HG03354 (cell line): Measurements from ENCODE around the gene POMT1.
"Not testable (repeated sequence)": the region's sequence is repeated elsewhere in the genome, so short reads cannot be mapped to it uniquely, and the experiment has no call there.

Experiments
- ATAC-seq: cut with Tn5 transposase; IDR thresholded peaks from one replicate; pipeline ENCODE4 v1.9.1; 2021; ENCODE audit warnings: mild to moderate bottlenecking; ENCODE audit not compliant: unreplicated experiment, poor library complexity, severe bottlenecking

The POMT1 gene

GRCh38 chr9:131545003-131545785 is 42.5 kb downstream of the POMT1 start, which contains the start of gene PRRT1B:
Gene PRRT1B (plus strand): TSS chr9:131545523. CDS start chr9:131545616, 93 bp downstream.
- no peak for ATAC-seq

- ATAC-seq = no peak
Observed at GRCh38 chr9:131545786-131546335, 43.1 kb downstream of the POMT1 start.

DNA sequence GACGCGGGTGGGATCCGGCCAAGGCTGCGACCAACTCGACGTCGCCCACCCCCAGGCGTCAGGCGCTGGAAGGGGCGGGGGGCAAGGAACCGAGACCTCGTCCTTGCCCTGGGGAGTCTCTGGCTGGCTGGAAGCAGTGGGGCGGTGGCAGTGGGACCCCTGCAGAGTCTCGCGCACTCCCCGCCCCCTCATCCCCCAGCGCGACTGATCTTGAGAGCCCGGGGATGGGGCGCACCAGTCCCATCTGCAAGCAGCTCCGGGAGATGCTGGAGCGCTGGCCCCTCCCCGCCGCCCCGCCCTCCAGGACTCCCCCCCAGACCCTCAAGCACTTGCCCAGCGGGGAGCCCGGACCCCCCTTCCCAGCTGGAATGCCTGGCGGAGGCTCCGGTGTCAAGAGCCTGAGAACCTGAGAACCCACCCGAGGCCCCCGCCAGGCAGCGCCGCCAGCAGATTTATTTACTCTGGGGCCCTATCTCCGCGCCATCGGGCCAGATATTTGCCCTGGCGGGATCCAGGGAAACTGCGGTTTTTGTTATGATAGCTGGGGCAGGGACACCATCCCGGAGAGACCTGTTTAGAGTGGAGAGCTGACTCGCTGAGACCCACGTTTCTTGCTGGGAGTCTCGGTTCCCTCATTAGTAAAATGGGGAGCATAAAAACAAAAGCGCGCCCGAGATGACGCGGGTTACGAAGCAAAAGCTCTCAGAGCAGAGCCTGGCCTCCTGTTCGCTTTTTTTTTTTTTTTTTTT is 43.8 kb downstream of the POMT1 start:
- no peak for ATAC-seq

GRCh38 chr9:131549186-131549585 is 46.5 kb downstream of the POMT1 start:
- ATAC-seq = not testable (repeated sequence)

- not testable (repeated sequence) for ATAC-seq
Observed at GRCh38 chr9:131550465-131550864, 47.7 kb downstream of the POMT1 start.

DNA sequence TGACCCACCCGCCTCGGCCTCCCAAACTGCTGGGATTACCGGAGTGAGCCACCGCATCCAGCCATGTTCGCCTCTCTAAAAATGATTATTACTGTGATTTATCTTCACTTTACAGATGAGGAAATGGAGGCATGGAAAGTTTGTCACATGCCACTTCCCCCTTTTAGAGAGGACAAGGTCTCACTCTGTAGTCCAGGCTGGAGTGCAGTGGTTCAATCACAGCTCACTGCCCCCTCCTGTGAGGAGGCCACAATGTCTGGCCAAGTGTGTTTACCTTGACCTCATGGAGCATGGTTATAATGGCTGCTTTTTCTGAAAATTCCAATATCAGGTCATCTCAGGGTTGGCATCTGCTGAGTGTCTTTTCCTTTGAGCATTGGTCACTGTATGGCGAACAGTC is 49.3 kb downstream of the POMT1 start:
- ATAC-seq = no peak

GRCh38 chr9:131554087-131554842 is 51.5 kb downstream of the POMT1 start:
- no peak for ATAC-seq

GRCh38 chr9:131554843-131555351 is 52.2 kb downstream of the POMT1 start:
- ATAC-seq = no peak

DNA sequence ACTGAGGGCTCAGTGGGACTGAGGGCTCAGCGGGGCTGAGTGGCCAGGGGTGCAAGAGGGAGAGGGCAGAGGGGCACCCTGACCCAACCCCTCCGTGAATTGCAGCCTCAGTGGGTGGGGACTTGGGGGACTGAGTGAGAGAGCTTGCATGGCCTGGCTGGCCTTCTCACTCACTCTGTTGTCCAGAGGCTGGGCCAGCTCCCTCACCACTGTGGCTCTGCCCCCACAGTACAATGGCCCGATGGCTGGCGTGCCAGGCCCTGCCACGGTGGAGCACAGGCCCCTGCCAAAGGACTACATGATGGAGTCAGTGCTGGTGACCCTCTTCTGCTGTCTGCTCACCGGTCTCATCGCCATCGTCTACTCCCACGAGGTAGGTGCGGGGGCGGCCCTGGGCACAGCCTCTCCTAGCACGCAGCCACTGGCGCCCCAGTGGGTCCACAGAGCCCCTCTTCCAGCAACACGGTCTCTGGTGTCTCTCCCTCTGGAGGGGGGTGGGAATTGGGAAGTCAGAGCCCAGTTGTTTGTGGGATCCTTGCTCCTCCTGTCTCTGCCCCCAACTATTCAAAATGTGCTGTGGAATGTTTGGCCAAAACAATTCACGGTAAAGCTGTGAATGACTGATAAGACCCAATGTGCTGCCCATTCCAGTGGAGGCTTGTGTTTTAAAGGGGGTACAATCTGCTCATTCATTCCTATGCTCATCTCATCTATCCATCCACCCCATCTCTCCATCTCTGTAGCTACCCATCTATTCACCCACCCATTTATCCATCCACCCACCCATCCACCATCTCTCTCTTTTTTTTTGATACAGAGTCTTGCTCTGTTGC is 53.3 kb downstream of the POMT1 start:
- no peak for ATAC-seq

DNA sequence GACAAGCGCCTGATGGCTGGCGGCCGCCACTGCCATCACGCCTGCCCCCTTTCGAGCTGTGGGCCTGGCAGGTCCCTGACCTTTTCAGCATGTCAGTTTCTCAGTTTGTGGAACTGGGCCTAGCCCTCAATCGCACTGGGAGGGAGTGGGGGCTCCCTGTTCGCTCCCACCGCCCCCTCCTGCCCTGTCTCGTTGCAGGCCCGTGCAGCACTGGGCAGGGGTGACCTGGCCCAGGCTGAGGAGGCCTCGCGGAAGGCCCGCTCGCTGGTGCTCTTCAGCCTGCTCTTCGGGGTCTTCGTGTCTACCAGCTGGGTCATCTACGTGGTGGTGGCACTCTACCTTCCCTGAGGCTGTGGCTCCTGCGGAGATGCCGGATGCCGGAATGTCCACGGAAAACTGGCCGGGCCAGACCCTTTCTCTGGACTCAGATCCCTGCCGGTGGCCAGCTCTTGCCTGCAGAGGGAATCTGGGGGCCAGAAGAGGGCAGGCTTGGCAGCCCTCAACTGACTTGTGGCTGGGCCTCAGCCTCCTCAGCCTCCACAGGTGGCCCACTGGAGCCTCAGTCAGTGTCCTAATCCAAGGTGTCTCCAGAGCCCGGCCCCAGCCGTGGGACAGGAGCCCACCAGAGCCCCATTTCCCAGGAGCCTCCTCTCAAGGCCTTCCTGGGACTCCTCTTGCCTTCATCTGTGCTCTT is 55.3 kb downstream of the POMT1 start:
- ATAC-seq = no peak

GRCh38 chr9:131559421-131560000 is 56.8 kb downstream of the POMT1 start:
- ATAC-seq = no peak

GRCh38 chr9:131562032-131562959 is 59.6 kb downstream of the POMT1 start:
- ATAC-seq = no peak

GRCh38 chr9:131565369-131565768 is 62.7 kb downstream of the POMT1 start:
- ATAC-seq = no peak

GRCh38 chr9:131566158-131566557 is 63.4 kb downstream of the POMT1 start:
- ATAC-seq = no peak

DNA sequence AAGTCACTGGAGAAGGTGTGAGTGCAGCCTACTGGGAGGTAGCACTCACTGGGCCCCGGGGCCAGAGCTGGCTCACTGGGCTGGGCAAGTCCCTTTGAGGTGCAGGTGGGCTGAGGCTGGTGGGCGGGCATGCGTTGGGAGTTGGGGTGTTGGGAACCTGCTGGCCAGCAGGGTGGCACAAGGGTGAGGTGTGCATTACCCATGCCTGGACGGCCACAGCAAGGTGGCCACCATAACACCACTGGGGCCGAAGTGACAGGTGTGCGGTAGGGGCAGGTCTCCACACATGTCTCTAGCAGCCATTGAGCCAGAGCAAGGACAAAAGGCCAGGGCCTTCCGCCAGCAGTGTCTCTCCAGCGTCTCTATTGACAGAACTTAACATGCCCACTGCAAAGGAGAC is 65.2 kb downstream of the POMT1 start:
- ATAC-seq = no peak
